Measurements from ENCODE around the gene GNAI2.
A peak's percentile ranks its signal among the peaks of the same experiment; 100 is the strongest.

GNAI2 gene

GRCh38 chr3:50235716-50236483 is at the start of gene GNAI2:
Gene GNAI2, plus strand, starts transcription at chr3:50236204. Its CDS starts 132 bp downstream, at chr3:50236336.
- no peak for TF ChIP-seq CTCF (conservative IDR thresholded peaks at IDR 0.05; ENCODE audit: low read depth, low read length)
- DNase-seq (ENCODE audit: low read depth) = peak; percentile 94
- H3K4me3 ChIP-seq (ENCODE audit: low read length) = peak within 1 kb of the TSS; percentile 88

- H3K4me3 ChIP-seq (ENCODE audit: low read length) = no peak overlapping the region
- no peak for DNase-seq (ENCODE audit: low read depth)
- no peak for TF ChIP-seq CTCF (conservative IDR thresholded peaks at IDR 0.05; ENCODE audit: low read depth, low read length)
Measured at GRCh38 chr3:50187750-50188149, 48.3 kb upstream of the GNAI2 start.

GRCh38 chr3:50189274-50189673 is 46.7 kb upstream of the GNAI2 start:
- peak; percentile 59 for DNase-seq (ENCODE audit: low read depth)
- H3K4me3 ChIP-seq (ENCODE audit: low read length) = no peak overlapping the region
- TF ChIP-seq CTCF (conservative IDR thresholded peaks at IDR 0.05; ENCODE audit: low read depth, low read length) = peak; percentile 95

GRCh38 chr3:50189989-50190388 is 46.0 kb upstream of the GNAI2 start:
- no peak for TF ChIP-seq CTCF (conservative IDR thresholded peaks at IDR 0.05; ENCODE audit: low read depth, low read length)
- DNase-seq (ENCODE audit: low read depth) = no peak
- H3K4me3 ChIP-seq (ENCODE audit: low read length) = no peak overlapping the region

- no peak for DNase-seq (ENCODE audit: low read depth)
- no peak for TF ChIP-seq CTCF (conservative IDR thresholded peaks at IDR 0.05; ENCODE audit: low read depth, low read length)
- no peak within 1 kb of the TSS for H3K4me3 ChIP-seq (ENCODE audit: low read length)
Measured at GRCh38 chr3:50190936-50191660, 44.9 kb upstream of the GNAI2 start, which contains the start of gene GNAT1. Gene GNAT1, plus strand, starts transcription at chr3:50191610. Its CDS starts 116 bp downstream, at chr3:50191726.

- DNase-seq (ENCODE audit: low read depth) = no peak
- no peak overlapping the region for H3K4me3 ChIP-seq (ENCODE audit: low read length)
- no peak for TF ChIP-seq CTCF (conservative IDR thresholded peaks at IDR 0.05; ENCODE audit: low read depth, low read length)
Measured at GRCh38 chr3:50192124-50192523, 43.9 kb upstream of the GNAI2 start.
